GM08714 (cell line): ENCODE data around the gene S100Z.
"Not testable (repeated sequence)": the region's sequence is repeated elsewhere in the genome, so short reads cannot be mapped to it uniquely, and the experiment has no call there.

Experiments
- H3K4me3 ChIP-seq: fragments of 200-500 bp; sonication (Bioruptor generic); 2 replicates; pipeline ENCODE4 v1.5.1; 2014; ENCODE audit warnings: mild to moderate bottlenecking, low read length, inconsistent platforms
- ZNF274 ChIP-seq: IDR thresholded peaks from 2 replicates; pipeline ENCODE4 v1.6.1; 2012; ENCODE audit warnings: mild to moderate bottlenecking, low read depth, low read length

S100Z gene

GRCh38 chr5:76818844-76819831 lies 30.7 kb upstream of the S100Z start, which contains the start of gene F2RL1:
Gene F2RL1 (plus strand): TSS chr5:76819030. CDS start chr5:76819183, 153 bp downstream.
- H3K4me3 ChIP-seq = peak within 1 kb of the TSS; percentile 39
- TF ChIP-seq ZNF274 = no peak

GRCh38 chr5:76819851-76820525 lies 29.8 kb upstream of the S100Z start:
- H3K4me3 ChIP-seq = no peak overlapping the region; the same call in 1 of the 2 replicates
- TF ChIP-seq ZNF274 = no peak

DNA sequence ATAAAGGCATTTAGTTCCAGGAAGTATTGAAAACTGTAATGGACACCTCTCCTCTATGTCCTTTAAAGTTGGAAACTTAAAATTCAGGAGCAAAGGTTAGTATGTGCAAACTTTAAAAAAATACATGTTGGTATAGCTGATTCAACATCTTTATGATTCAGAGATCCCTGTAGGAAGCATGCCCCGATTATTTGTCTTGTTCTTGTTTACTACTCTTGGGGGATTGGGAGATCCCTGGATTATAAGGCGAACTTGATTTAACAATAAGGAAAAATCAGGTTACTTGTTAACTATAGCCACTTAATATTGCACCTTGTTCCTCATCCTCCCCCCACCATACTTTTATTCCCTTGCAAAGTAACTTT lies 29.3 kb upstream of the S100Z start:
- TF ChIP-seq ZNF274 = no peak
- H3K4me3 ChIP-seq = no peak overlapping the region

- no peak overlapping the region for H3K4me3 ChIP-seq
- TF ChIP-seq ZNF274 = no peak
Measured at GRCh38 chr5:76821136-76821535, 28.7 kb upstream of the S100Z start.

- not testable (repeated sequence) for H3K4me3 ChIP-seq
Measured at GRCh38 chr5:76822105-76822731, 27.6 kb upstream of the S100Z start.

- H3K4me3 ChIP-seq = not testable (repeated sequence)
Measured at GRCh38 chr5:76826416-76826815, 23.4 kb upstream of the S100Z start.

- no peak overlapping the region for H3K4me3 ChIP-seq
- TF ChIP-seq ZNF274 = no peak
Measured at GRCh38 chr5:76831110-76831452, 18.7 kb upstream of the S100Z start.

GRCh38 chr5:76836181-76836580 lies 13.6 kb upstream of the S100Z start:
- no peak overlapping the region for H3K4me3 ChIP-seq
- TF ChIP-seq ZNF274 = no peak

DNA sequence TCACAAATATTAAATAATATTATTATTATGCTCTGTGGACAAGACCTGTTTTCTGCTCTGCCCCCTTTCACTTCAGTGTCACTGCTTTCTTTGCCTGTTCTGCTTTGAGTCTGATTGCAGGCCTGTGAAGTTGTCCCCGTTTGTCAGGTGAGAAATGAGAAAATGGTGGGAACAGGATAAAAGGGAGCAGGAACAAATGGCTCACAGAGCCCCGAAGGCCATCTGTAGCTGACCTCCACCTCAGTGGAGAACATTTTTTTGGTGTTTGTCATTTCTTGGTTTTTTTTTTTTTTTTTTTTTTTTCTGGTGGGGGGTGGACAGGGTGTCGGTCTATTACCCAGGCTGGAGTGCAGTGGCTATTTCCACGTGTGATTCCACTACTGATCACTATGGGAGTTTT lies 13.2 kb upstream of the S100Z start:
- no peak overlapping the region for H3K4me3 ChIP-seq
- no peak for TF ChIP-seq ZNF274

DNA sequence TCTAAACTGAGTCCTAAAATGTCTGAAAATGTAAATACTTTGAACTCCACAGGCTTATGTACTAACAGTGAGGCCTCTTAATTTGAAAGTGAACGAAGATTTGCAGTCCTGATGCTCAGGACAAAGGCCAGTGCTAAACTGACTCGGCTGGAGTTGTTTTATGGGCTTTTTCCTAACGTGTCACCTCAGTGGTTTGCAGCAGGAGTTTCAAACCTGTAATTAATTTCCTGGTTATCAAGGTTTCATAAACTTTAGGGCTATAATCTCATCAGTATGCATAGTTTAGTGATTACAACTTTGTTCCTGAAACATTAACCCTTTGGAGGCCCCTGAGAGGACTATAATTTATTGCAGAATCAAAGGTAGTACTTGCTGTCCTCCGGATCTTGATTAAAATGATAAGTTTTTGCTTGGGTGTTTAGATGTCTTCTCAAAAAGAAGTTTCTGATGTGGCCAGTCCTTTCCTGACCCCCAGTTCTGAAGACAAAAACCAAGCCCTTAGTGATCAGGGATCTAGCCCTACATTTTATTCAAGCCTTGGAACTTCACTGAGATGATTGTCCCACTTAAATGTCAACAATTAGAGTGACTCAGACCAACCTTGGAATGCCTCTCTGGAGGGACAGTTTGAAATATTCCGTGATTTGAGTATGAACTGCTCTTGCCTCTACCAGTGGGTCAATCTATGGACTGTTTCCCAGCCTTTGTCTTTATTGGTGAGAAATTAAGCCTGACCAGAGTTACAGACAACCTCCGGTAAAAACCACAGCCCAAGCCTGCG lies 11.1 kb upstream of the S100Z start:
- no peak overlapping the region for H3K4me3 ChIP-seq
- TF ChIP-seq ZNF274 = no peak

- TF ChIP-seq ZNF274 = no peak
- H3K4me3 ChIP-seq = no peak overlapping the region
Measured at GRCh38 chr5:76841361-76841760, 8.5 kb upstream of the S100Z start.

GRCh38 chr5:76845890-76846289 lies 3.9 kb upstream of the S100Z start:
- TF ChIP-seq ZNF274 = no peak
- no peak overlapping the region for H3K4me3 ChIP-seq

- TF ChIP-seq ZNF274 = no peak
Measured at GRCh38 chr5:76850543-76851145, 830 bp downstream of the S100Z start.

More at GRCh38 chr5:76850543-76851145, 830 bp downstream of the S100Z start:
- H3K4me3 ChIP-seq = no peak overlapping the region
